Measurements from ENCODE around the gene CENPF.

The CENPF gene

GRCh38 chr1:214579183-214579582, 23.8 kb upstream of the CENPF start:
- no peaks in the 10 kb centered on the region for H3K36me3 ChIP-seq (ENCODE audit: insufficient read depth, low read length)
- no peaks in the 10 kb centered on the region for H3K27me3 ChIP-seq (ENCODE audit: insufficient read depth, low read length)
- no peaks in the 10 kb centered on the region for H3K79me2 ChIP-seq (ENCODE audit: insufficient read depth, low read length)
- H3F3A ChIP-seq (ENCODE audit: insufficient read depth, low read length), result no peaks in the 10 kb centered on the region
- no peaks in the 10 kb centered on the region for H4K20me1 ChIP-seq (ENCODE audit: insufficient read depth, low read length)
- H3K27ac ChIP-seq (ENCODE audit: low read depth, low read length, poor library complexity, severe bottlenecking), result no peak overlapping the region
- H3K4me3 ChIP-seq (ENCODE audit: low read depth, low read length, poor library complexity, severe bottlenecking), result no peak overlapping the region
- no peaks in the 10 kb centered on the region for H3K9me2 ChIP-seq (ENCODE audit: low read depth, low read length)
- H3K9ac ChIP-seq (ENCODE audit: low read length), result no peak overlapping the region
- H2AFZ ChIP-seq (ENCODE audit: low read length), result no peak overlapping the region
- no peak overlapping the region for H3K4me2 ChIP-seq (ENCODE audit: low read length)
- H3K9me3 ChIP-seq (ENCODE audit: low read length), result peaks cover 3% of the 10 kb centered on the region; the same call in 1 of the 2 replicates
- TF ChIP-seq CTCF (IDR thresholded peaks at IDR 0.05; ENCODE audit: low read length) (no peak), EZH2 (IDR thresholded peaks at IDR 0.05; ENCODE audit: borderline replicate concordance, low read length) (no peak)
- no peaks in the 10 kb centered on the region for H3K4me1 ChIP-seq (ENCODE audit: insufficient read depth, low read length, severe bottlenecking)

- no peaks in the 10 kb centered on the region for H3K79me2 ChIP-seq (ENCODE audit: insufficient read depth, low read length)
- TF ChIP-seq EZH2 (IDR thresholded peaks at IDR 0.05; ENCODE audit: borderline replicate concordance, low read length) (no peak), CTCF (IDR thresholded peaks at IDR 0.05; ENCODE audit: low read length) (no peak)
- H3K4me2 ChIP-seq (ENCODE audit: low read length), result no peak overlapping the region
- H2AFZ ChIP-seq (ENCODE audit: low read length), result no peak overlapping the region
- no peaks in the 10 kb centered on the region for H3K4me1 ChIP-seq (ENCODE audit: insufficient read depth, low read length, severe bottlenecking)
- H3K9me2 ChIP-seq (ENCODE audit: low read depth, low read length), result no peaks in the 10 kb centered on the region
- no peaks in the 10 kb centered on the region for H3K27me3 ChIP-seq (ENCODE audit: insufficient read depth, low read length)
- H3K27ac ChIP-seq (ENCODE audit: low read depth, low read length, poor library complexity, severe bottlenecking), result no peak overlapping the region
- no peak overlapping the region for H3K4me3 ChIP-seq (ENCODE audit: low read depth, low read length, poor library complexity, severe bottlenecking)
- H3K9me3 ChIP-seq (ENCODE audit: low read length), result no peaks in the 10 kb centered on the region
- no peaks in the 10 kb centered on the region for H4K20me1 ChIP-seq (ENCODE audit: insufficient read depth, low read length)
- H3K9ac ChIP-seq (ENCODE audit: low read length), result no peak overlapping the region
- no peaks in the 10 kb centered on the region for H3F3A ChIP-seq (ENCODE audit: insufficient read depth, low read length)
- H3K36me3 ChIP-seq (ENCODE audit: insufficient read depth, low read length), result no peaks in the 10 kb centered on the region
Observed at GRCh38 chr1:214581785-214582184, 21.2 kb upstream of the CENPF start.

- Histone ChIP-seq H2AFZ (ENCODE audit: low read length) (no peak overlapping the region), H3K27me3 (ENCODE audit: insufficient read depth, low read length) (no peaks in the 10 kb centered on the region), H3F3A (ENCODE audit: insufficient read depth, low read length) (no peaks in the 10 kb centered on the region), H3K9me2 (ENCODE audit: low read depth, low read length) (no peaks in the 10 kb centered on the region), H4K20me1 (ENCODE audit: insufficient read depth, low read length) (no peaks in the 10 kb centered on the region), H3K4me1 (ENCODE audit: insufficient read depth, low read length, severe bottlenecking) (no peaks in the 10 kb centered on the region), H3K27ac (ENCODE audit: low read depth, low read length, poor library complexity, severe bottlenecking) (no peak overlapping the region), H3K36me3 (ENCODE audit: insufficient read depth, low read length) (no peaks in the 10 kb centered on the region), H3K9ac (ENCODE audit: low read length) (no peak overlapping the region), H3K79me2 (ENCODE audit: insufficient read depth, low read length) (no peaks in the 10 kb centered on the region), H3K4me3 (ENCODE audit: low read depth, low read length, poor library complexity, severe bottlenecking) (no peak overlapping the region), H3K9me3 (ENCODE audit: low read length) (no peaks in the 10 kb centered on the region), H3K4me2 (ENCODE audit: low read length) (no peak overlapping the region)
- TF ChIP-seq CTCF (IDR thresholded peaks at IDR 0.05; ENCODE audit: low read length) (no peak), EZH2 (IDR thresholded peaks at IDR 0.05; ENCODE audit: borderline replicate concordance, low read length) (no peak)
Observed at GRCh38 chr1:214582289-214582891, 20.6 kb upstream of the CENPF start.

Measured in OCI-LY1 (cell line).